ENCODE data around the gene SIGLEC1.
A peak's percentile ranks its signal among the peaks of the same experiment; 100 is the strongest.

SIGLEC1 gene

DNA sequence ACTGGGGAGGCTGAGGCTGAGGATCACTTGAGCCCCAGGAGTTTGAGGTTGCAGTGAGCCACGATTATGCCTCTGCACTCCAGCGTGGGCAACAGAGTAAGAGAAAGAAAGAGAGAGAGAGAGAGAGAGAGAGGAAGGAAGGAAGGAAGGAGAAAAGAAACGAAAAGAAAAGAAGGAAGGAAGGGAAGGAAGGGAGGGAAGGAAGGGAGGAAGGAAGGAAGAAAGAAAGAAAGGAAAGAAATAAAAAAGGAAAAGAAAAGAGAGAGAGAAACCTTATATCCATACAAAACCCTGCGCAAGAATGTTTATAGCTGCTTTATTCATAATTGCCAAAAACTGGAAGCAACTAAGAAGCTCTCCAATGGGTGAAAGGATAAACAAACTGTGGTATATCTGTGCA is 12.0 kb upstream of the SIGLEC1 start:
- DNase-seq: no peak

DNA sequence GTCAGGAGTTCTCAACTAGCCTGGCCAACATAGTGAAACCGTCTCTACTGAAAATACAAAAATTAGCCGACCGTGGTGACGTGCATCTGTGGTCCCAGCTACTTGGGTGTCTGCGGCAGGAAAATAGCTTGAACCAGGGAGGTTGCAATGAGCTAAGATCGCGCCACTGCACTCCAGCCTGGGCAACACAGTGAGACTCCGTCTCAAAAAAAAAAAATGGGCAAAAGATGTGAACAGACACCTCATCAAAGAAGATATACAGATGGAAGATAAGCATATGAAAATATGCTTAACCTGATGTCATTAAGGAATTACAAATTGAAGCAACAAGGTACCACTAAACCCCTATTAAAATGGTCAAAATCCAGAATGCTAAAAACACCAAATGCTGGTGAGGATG is 10.9 kb upstream of the SIGLEC1 start:
- DNase-seq: no peak

DNA sequence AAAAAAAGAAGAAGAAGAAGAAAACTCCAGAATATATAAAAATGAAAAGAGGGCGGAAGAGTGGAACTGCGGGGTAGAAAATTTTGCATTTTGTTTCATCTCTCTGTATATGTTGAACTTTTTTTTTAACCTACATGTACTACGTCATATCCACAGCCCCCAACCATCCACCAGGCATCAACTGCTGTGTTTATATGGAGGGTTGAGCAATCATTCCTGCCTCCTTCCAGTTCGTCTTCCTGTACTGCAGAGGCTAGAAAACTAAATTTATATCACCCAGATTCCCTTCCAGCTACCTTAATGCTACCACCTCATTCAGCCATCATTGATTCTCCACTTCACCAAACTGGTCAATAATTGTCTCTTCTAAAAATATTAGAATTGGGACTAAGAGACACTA is 9.5 kb upstream of the SIGLEC1 start:
- no peak for DNase-seq

DNA sequence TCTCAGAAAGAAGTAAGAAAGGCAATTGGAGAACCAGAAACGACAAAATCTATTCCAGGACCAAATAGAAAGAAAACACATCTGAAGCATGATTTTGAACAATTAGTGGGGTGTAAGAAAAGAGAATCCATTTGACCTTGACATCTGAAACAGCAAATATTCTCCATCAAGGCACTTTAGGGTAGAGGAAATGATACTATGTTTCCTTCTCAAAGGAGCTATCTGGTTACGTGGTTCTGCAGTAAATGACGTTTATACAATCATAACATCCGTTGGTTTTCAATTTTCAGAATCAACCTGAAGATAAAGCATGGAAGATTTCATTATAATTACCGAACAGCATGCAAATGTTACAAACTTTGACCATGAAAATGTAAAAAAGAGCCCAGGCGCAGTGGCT is 8.2 kb upstream of the SIGLEC1 start:
- DNase-seq: no peak

DNA sequence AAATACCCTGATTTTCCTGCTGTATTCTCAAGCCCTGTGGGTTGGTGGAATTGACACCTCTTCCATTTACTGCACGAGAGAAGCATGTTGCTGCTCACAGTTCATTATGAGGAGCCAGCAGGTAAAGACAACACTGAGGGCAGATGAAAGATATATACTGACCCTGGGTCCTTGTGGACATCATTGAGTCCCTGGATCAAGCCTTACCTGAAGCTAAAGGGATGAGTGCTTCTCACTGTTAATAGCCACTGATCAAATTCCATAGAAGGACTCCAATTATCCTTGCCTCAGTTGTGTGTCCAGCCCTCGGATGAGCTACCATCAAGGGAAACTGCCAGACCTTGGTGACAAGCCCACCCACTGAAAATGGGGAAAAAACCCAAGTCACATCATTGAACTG is 7.7 kb upstream of the SIGLEC1 start:
- no peak for DNase-seq

DNA sequence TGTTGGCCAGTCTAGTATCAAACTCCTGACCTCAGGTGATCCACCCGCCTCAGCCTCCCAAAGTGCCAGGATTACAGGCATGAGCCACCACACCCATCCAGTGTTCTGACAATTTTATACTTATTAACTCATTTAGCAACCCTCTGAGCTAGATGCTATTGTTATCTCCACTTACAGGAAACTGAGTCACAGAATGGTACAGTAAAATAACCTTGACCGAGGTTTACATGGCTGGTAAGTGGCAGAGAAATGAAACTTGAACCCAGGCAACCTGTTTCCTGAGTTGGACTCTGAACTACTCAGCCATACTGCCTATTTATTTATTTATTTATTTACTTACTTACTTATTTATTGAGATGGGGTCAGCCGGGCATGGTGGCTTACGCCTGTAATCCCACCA is 6.6 kb upstream of the SIGLEC1 start:
- DNase-seq: no peak

DNA sequence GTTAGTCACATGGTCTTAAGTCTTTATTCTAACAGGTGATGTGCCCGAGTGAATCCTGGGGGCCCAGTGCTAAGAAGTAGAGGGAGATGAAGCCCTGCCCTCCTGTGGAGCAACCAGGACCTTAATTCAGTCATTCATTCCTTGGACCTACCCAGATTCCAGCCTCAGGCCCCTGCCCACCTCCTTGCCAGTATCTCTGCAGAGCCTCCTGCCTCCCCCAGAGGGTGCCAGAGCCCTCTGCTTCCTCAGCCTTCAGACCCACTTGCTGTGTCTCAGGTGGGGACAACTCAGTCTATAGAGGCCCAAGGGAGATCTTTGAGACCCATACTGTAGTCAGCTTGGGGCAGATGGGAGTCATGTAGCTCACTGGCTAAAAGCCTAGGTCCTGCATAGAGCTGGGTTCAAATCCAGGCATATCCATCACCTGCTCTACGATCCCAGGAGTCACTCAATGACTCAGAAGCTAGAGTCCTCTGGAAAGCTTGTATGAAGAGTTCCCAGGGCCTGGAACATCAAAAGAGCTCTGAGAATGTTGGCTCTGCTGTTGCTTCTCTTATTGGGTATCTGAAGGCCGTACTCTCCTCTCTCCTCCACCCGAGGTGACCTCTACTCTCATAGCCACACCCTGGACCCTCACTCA is 3.9 kb upstream of the SIGLEC1 start:
- DNase-seq: peak; percentile 74

DNA sequence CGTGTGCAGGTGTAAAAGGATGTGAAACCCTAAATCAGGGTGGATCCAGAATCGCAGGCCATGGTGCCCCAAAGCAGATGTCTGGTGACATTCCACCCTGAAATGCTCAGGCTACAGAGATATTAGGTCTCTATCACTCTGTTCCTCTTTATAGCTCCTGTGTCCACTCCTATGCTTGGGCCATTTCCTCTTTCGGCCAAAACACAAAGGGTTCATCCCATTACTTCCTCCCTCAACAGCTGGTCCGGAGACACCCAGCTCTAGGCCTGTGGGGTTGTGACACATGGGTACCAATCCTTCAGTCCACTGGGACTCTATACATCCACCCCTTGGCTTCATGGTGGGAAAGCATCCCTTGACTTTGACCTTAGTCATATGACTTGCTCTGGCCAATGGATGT is 1.7 kb upstream of the SIGLEC1 start:
- DNase-seq: no peak

DNA sequence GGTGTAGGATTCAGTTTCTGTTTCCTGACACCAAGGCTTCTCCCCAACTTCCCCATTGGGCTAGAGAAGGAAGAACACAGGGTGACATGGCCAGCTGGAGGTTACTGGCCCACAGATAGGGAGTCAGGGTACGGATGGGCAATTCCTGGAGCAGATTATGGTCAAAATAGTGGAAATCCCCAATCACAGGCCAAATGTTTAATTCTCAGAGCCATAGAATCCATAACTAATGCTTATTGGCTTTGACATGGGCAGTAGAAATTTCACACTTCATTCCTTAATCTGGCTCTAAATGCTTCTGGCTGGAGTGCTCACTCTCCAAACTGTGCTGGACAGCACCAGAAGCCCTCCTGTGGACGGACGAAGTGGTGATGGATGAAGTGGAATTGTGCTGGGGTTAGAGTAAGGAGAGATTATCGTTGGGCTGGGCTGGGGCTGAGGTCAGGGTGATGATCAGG is 887 bp downstream of the SIGLEC1 start:
- DNase-seq: no peak

DNA sequence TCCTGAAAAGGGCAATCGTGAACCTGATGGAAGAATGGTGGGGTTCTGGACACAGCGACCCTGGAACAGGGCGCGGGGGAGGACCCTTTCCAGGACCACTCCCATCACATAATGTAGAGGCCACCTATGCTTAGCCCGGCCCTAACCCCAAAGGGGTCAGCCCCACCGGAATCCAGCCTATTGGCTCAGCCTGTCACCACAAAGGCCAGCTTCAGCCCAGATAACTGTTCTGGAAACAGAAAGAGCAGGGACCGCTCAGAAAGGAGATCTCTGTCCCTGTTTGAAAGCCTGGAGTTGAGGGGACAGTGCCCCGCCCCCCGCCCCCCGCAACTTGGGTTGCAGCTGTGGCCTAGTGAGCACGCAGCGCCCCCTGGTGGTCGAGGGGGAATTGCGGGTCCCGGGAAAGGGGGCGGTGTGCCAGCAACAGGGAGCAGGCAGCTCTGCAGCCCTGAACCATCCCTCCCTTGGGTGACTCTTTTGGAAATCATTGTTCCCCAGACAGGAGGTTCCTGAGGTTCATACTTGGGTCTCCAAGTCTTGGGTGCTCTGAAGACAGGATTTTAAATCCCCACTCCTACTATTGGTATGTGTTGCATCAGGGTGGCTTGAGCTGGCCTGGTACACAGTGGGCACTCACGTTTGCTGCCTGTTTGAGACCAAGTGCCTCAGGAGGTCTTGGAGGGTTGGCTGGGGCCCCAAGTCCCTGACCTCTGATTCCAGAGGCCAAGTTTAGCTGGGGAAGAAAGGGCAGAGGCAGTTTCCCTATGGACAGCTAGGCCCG is 1.5 kb downstream of the SIGLEC1 start:
- peak; percentile 11 to 29 for DNase-seq

DNA sequence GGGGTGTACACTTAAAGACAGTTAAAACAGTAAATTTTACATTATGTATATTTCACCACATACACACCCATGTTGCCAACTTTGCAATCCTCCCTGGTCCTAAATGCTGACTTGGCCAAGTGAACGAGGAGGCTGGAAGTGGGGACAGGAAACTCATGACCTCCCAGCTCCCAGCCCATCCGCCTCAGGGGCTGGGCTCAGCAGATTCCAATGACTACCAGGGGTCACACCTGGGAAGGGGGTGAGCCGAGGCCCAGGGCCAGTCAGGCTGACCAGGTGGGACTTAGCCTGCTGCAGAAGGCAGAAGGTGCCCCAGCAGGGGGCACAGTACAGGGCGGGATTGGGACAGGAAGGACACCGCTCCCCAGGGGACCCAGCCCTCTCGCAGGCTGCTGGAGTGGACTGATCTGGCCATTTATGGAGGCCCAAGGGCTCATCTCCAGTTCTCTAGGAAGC is 2.4 kb downstream of the SIGLEC1 start:
- no peak for DNase-seq

DNA sequence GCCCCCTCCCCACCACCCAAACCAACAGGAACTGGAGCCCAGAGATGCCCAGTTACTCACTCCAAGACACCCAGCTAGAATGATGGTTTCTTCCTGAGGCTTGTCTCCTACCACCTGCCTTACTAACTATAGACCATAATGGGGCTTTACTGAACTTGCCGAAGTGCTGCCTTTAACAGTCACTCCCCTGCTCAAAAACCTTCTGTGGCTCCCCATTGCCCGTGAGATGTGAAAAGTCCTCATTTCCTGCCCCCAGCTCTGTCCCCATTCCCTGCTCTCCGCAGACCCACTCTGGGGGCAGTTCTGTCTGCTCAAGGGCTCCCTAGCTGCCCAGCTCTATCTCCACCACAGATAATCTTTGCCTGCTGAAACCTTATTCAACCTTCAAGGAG is 4.9 kb downstream of the SIGLEC1 start:
- DNase-seq: no peak

DNA sequence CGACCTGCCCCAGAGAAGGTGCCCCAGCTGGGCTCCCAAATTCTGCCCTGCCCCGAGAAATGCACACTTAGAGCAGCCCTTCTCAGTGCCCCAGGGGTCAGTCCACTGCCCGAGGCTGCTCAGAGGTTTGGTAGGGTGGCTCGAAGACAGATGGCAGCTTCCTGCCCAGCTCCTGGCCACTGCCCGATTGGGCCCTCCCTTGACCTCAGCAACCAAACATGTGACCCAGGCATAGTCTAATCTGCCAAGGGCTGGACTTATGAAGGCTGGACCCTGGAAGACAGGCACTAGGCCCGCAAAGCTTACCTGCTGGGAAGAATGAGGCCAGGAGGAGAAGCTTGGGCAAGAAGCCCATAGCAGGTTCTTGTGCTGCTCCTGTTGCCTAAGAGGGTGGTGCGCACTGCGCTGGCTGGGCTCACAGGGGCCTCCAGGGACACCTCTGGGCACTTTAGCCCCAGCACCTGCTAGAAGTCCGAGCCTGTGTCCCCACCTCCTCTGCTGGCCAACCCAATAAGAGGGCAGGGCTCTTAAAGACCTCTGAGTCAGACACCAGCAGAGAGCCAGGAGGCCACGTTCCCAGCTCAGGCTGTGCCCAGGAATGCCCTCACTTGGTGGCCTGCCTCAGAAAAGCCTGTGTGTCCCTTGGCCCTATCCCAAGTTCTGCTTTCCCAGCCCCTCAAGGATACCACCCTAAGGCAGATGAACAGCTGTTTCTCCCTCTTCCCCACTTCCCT is 5.5 kb downstream of the SIGLEC1 start:
- no peak for DNase-seq

DNA sequence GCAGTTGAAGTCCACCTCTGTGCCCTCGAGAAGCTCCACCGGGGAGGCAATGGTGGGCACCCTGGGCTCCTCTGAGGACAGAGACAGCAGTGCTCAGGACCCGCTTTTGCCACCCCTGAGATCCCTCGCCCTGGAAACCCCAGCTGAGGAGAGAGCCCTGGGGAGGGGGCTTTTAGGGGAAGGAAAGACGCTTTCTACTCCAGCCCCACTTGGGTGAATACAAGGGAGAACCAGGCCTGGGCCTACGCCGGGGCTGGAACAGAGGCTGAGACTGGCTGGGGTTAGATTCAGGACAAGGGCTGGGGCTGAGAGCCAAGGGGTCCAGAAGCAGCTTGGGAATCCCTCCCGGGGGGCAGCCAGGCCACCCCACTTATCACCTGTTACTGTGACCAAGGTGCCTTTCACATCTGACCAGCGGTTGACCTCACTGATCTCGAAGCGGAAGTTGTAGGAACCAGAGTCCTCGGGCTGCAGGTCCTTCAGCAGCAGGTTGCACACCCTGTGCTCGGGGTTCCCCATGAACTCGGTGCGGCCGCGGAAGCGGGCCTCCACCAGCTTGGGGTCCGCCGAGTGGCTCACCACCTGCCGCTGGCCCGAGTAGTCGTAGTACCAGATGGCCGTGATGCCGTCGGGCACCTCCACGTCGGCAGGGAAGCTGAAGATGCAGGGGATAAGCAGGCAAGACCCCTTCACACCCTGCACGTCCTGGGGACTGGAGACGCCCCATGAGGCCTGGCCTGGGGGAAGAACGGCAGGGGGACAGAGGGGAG is 6.2 kb downstream of the SIGLEC1 start:
- no peak for DNase-seq

DNA sequence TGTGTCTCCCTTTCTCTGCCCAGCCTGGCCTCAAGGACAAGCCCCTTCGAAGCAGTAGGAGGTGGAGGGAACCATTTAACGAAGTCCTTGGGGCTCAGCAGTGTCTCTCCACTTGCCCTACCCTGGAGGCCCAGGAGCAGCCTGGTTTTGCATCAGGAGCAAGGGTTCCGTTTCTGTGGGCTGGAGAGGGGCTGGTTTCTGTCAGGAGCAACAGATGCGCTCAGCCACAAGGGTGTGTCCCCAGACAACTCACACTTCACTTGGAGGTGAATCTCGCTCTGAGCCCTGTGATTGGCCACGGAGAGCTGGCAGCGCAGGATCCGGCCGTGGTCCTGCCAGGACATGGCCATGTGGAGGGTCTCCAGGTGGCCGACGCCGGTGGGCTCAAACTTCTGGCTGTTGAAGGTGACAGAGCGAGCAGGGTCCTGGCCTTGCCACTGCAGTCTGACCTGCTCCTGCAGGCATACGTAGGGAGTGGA is 6.9 kb downstream of the SIGLEC1 start:
- no peak for DNase-seq

DNA sequence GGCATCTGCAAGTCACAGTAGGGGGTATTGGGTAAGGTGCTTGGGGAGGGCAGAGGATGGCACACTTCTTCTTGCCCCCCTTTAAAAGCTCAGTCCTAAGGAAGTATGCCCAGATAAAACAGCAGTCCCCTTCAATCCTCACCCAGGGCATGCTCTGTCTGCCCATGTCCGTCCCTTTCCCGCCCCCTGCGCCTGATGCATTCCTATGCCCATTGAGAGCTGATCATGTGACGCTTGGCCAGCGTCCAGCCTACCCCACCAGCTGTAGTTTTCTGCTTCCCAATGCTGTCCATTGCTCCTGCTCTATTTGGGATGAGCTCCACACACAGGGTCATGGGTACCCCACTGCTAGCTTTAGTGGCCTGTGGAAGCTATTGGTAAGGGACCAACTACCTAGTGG is 8.3 kb downstream of the SIGLEC1 start:
- DNase-seq: no peak

DNA sequence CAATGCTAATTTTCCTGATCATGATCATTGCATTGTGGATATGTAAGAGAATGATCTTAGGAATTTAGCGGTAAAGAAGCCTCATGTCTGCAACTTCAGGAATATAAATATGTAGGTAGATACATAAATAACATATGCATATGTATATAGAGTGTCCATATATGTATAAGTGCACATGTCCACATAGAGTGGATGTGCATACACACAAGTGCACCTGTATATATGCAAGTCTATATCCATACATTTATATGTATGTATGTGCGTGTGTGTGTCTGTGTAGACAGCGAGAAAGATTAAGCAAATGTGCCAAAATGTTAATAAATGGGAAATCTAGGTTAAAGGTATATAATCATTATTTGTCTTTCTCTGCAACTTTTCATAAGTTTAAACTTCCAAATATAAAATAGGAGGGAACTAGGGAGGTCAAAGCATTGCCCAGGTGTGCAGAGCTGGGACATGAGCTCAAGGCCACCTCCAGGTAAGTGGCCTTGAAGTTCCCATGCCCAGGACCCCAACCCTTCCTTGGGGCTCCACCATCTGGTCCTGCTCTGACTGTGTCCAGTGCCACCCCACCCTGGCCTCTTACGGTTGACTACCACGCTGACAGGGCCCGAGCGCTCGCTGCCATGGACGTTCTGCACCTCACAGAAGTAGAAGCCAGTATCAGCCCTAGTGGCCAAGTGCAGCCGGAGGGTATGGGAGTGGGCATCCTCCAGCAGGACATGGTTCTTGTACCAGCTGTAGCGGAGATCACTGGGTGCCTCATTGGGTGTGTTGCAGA is 9.6 kb downstream of the SIGLEC1 start:
- DNase-seq: no peak

DNA sequence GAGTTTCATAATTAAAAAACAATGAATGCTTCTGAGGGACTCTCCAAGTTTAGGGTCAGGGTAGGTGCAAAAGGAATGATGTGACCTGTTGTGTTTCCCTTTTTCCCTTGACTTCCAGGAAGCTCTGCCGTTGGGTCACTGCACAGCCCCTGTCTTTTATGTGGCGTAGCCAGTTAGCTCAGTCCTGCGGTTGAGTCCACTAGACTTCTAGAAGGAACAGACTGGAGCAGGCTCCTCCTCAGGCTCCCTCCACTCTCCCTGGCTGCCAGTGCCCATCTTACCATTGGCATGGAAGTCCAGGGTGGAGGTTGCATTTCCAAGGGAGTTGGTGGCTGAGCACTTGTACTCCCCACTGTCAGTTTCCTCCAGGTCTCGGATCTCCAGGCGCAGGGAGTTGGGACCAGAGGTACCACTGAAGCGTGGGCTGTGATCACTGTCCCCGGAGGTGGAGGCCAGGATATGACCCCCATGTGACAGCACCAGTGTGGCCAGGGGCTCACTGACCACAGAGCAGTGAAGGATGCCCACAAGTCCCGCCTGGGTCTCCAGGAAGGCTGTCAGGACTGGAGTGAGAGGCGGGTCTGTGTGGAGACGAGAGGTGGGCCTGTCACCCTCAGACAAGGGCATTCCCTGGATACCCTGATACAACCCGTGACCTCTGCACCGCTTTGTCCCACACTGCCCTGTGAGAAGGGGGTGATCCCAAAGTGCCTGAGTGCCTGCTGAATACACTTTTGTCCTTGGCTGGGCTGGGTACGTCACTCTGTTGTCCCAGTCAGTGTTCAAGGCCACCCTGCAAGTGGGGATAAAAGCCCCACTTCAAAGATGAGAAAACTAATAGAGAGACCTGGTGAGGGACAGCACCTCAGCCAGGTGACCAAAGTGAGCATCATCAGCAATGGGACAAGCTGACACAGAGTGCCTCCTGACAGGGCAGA is 11.1 kb downstream of the SIGLEC1 start:
- no peak for DNase-seq

DNA sequence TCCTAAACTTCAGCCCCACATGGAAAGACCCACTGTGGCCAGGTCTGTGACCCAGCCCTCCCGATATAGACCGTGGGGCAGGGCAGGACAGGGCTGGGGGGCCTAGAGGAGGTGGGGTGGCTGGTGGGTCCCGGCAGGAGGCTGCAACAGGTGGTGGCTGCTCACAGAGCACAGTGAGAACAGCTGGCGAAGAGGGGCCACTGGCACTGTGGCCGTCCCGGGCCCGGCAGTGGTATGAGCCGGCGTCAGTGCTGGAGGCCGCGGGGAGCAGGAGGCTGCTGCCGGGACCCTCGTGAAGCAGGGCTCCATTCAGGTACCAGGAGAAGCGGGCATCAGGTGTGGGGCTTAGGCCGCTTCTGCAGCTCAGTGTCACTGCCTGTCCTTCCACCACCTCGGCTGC is 13.4 kb downstream of the SIGLEC1 start:
- no peak for DNase-seq

DNA sequence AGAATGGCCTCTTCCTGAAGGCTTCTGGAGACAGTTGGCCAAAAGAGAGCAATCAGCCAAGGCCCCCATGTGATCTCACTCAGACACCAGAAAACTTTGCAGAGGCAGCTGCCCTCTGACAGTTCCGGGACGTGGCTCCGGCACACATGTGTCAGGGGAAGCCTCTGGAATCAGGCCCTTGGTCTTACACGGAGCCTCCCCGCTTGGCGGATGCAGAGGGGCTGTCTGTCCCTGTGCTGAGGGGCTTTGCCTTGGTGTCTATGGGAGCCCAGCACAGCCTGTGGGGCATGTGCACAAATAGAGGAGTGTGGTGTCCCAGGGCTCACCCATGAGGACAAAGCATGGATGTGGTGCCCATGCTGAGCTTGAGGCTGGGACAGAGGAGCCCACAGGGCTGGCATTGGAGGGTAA is 13.8 kb downstream of the SIGLEC1 start:
- no peak for DNase-seq

Measured in SHP77 (cell line).